Lung (tissue), 12 donors: Measurements from ENCODE around the gene CABS1. TPM values are rescaled to one million over a fixed set of nuclear protein-coding genes. Genes with fewer than 3 reads are reported as not detected.

Experiments
- ATAC-seq: fragments of 200-7000 bp; cut with Tn5 transposase; one replicate; pipeline ENCODE4 v1.9.1; 2020; ENCODE audit warnings: moderate number of reproducible peaks; ENCODE audit not compliant: insufficient read depth, low FRiP score
- DNase-seq, 3 donors: peaks; one replicate each; pipeline ENCODE4 v3.0.0-alpha.2; 2013 to 2017
- H3K27ac ChIP-seq, 2 donors: one replicate each; pipeline ENCODE4 v1.5.1; 2013; ENCODE audit warnings: mild to moderate bottlenecking in 2 of 2, moderate library complexity in 2 of 2, control low read depth in 1 of 2, inconsistent platforms in 1 of 2, low read depth in 1 of 2, low read length in 1 of 2
- H3K27me3 ChIP-seq, 3 donors: one replicate each; pipeline ENCODE4 v1.5.1; 2013; ENCODE audit warnings: low read length in 2 of 3; ENCODE audit not compliant: control insufficient read depth in 3 of 3, insufficient read depth in 3 of 3
- H3K36me3 ChIP-seq, 4 donors: one replicate each; pipeline ENCODE4 v1.5.1; 2013; ENCODE audit warnings: low read length in 4 of 4, mild to moderate bottlenecking in 1 of 4, moderate library complexity in 1 of 4; ENCODE audit not compliant: control insufficient read depth in 4 of 4, insufficient read depth in 4 of 4
- H3K4me1 ChIP-seq, 5 donors: one replicate each; pipeline ENCODE4 v1.5.1; 2013; ENCODE audit warnings: low read length in 5 of 5, mild to moderate bottlenecking in 2 of 5, moderate library complexity in 1 of 5; ENCODE audit not compliant: control insufficient read depth in 5 of 5, insufficient read depth in 5 of 5
- H3K4me3 ChIP-seq: one replicate; pipeline ENCODE4 v1.5.1; 2013; ENCODE audit warnings: mild to moderate bottlenecking, control low read depth, moderate library complexity
- H3K9ac ChIP-seq, 2 donors: one replicate each; pipeline ENCODE4 v1.5.1; 2013; ENCODE audit warnings: low read length in 2 of 2, control low read depth in 1 of 2; ENCODE audit not compliant: insufficient read depth in 1 of 2
- H3K9me3 ChIP-seq, 4 donors: one replicate each; pipeline ENCODE4 v1.5.1; 2013; ENCODE audit warnings: low read length in 3 of 4, mild to moderate bottlenecking in 1 of 4, moderate library complexity in 1 of 4; ENCODE audit not compliant: control insufficient read depth in 4 of 4, insufficient read depth in 3 of 4
- CTCF ChIP-seq: IDR thresholded peaks from 2 replicates; pipeline ENCODE4 v1.5.1; 2012; ENCODE audit warnings: mild to moderate bottlenecking; ENCODE audit errors: control extremely low read depth, extremely low read depth
- WGBS, 2 donors: extraction: QIAGEN DNeasy Blood & Tissue Kit; methylation state at CpG; one replicate each; pipeline ENCODE4 v1.1.7; 2013; 5-methylcytosine and 5-hydroxymethylcytosine counted together
- polyA plus RNA-seq, 2 donors: library from polyadenylated mRNA; stranded (reverse); fragments of 200-250 nt; gene quantifications; one replicate each; pipeline ENCODE4 v1.2.1, GENCODE V29; 2013
- total RNA-seq, 2 donors: library from RNA; depleted of rRNA in 1 of 2; stranded (reverse); fragments of >200 nt in 1 of 2; gene quantifications; one replicate each; pipeline ENCODE4 v1.2.1, GENCODE V29; 2014 to 2021
- donor health status: control.
- donor health status: control.
- donor health status: Bipolar disorder and iron deficiency.
- donor health status: healthy.
- donor health status: DM: yes; HTN: yes; CAD: no.

CABS1 gene
- total and polyA plus RNA-seq, 4 donors = not detected

DNA sequence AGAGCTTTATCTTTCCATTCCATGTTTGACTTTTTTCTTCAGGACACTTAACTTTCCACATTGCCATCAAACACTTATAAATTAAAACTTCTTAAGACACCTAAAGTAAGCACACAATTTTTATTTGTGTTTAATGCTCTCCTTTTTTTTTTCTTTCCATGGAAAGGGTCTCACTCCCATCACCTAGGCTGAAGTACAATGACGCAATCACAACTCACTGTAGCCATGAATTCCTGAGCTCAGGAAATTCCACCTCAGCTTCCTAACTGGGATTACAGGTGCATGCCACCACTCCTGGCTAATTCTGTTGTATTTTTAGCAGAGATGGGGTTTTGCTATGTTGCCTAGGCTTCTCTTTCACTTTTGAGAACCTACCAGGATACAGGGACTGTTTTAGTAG, 33.0 kb downstream of the CABS1 start:
- no peak for DNase-seq
- H3K4me1 ChIP-seq = no peaks in the 10 kb centered on the region

GRCh38 chr4:70371987-70372386, 37.2 kb downstream of the CABS1 start:
- Histone ChIP-seq H3K27me3 (no peaks in the 10 kb centered on the region), H3K36me3 (no peaks in the 10 kb centered on the region), H3K27ac (no peak overlapping the region), H3K4me3 (no peak overlapping the region), H3K9me3 (no peaks in the 10 kb centered on the region), H3K4me1 (no peaks in the 10 kb centered on the region), H3K9ac (no peak overlapping the region)
- TF ChIP-seq CTCF = no peak
- no peak for DNase-seq
- no peak for ATAC-seq
- 86 to 87% methylated on average over 4 of the region's 4 CpGs for WGBS, 2 donors

More for the DNA sequence above, 33.0 kb downstream of the CABS1 start:
- Histone ChIP-seq H3K9ac (no peak overlapping the region), H3K9me3 (no peaks in the 10 kb centered on the region), H3K27ac (no peak overlapping the region), H3K4me3 (no peak overlapping the region), H3K36me3 (no peaks in the 10 kb centered on the region), H3K27me3 (no peaks in the 10 kb centered on the region)
- no peak for TF ChIP-seq CTCF
- ATAC-seq = no peak
- 87 to 96% methylated on average over 1 of the region's 1 CpG for WGBS, 2 donors

DNA sequence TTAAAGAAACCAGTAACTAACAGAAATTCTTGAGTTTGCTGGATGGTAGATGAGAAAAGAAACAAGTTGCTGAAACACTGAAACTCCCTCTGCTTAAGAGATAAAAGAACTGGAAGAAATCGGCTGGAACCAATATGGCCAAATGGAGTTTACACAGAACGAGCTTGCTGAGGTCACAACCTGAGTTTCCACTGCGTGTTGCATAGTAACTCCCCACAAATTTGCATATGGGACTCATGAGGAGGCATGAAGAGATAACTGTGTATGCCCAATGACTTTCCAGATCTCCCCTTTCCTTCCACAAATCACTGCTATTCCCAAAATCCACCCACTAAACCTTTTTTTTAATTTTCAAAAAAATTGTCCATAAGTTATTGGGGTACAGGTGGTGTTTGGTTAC, 38.0 kb downstream of the CABS1 start:
- 84 to 85% methylated on average over 3 of the region's 3 CpGs for WGBS, 2 donors
- no peak for TF ChIP-seq CTCF
- Histone ChIP-seq H3K36me3 (no peaks in the 10 kb centered on the region), H3K27me3 (no peaks in the 10 kb centered on the region), H3K4me3 (no peak overlapping the region), H3K9ac (no peak overlapping the region), H3K4me1 (no peaks in the 10 kb centered on the region), H3K27ac (no peak overlapping the region), H3K9me3 (no peaks in the 10 kb centered on the region)
- DNase-seq (no peak), ATAC-seq (no peak)

- WGBS, 2 donors = 79 to 88% methylated on average over 3 of the region's 3 CpGs
These were observed 45.8 kb downstream of the CABS1 start for GRCh38 chr4:70380578-70380977.

More at GRCh38 chr4:70380578-70380977, 45.8 kb downstream of the CABS1 start:
- Histone ChIP-seq H3K9ac (no peak overlapping the region), H3K27ac (no peak overlapping the region), H3K36me3 (no peaks in the 10 kb centered on the region), H3K9me3 (no peaks in the 10 kb centered on the region), H3K27me3 (no peaks in the 10 kb centered on the region), H3K4me3 (no peak overlapping the region), H3K4me1 (no peaks in the 10 kb centered on the region)
- no peak for ATAC-seq
- peak in 1 of 3 donors; percentile 14 for DNase-seq
- TF ChIP-seq CTCF = no peak
